HUDEP-2 (cell line): ENCODE results near the gene POLRMT.

ENCODE experiments used
- DNase-seq, 76 experiments: peaks; one replicate each; lab custom pipeline; 2025; ENCODE audit not compliant: unreplicated experiment in 76 of 76; lab: John Stamatoyannopoulos, UW

POLRMT gene

GRCh38 chr19:648904-649801, 15.8 kb upstream of the POLRMT start:
- DNase-seq: no peak

GRCh38 chr19:648305-648704, 15.0 kb upstream of the POLRMT start:
- DNase-seq: no peak

- DNase-seq: no peak
These were observed 14.4 kb upstream of the POLRMT start for GRCh38 chr19:647566-648284.

GRCh38 chr19:646779-647565, 13.6 kb upstream of the POLRMT start:
- no peak for DNase-seq

GRCh38 chr19:645912-646778, 12.8 kb upstream of the POLRMT start:
- DNase-seq: no peak

GRCh38 chr19:644789-645188, 11.5 kb upstream of the POLRMT start:
- DNase-seq: no peak

- no peak for DNase-seq
These were observed 11.0 kb upstream of the POLRMT start for GRCh38 chr19:644363-644762.

- DNase-seq: no peak
These were observed 10.4 kb upstream of the POLRMT start for GRCh38 chr19:643736-644135.

GRCh38 chr19:642767-643727, 9.7 kb upstream of the POLRMT start:
- DNase-seq: no peak

- DNase-seq: no peak
These were observed 8.4 kb upstream of the POLRMT start for GRCh38 chr19:641702-642101.

- no peak for DNase-seq
These were observed 7.4 kb upstream of the POLRMT start for GRCh38 chr19:640606-641189.

GRCh38 chr19:640161-640558, 6.8 kb upstream of the POLRMT start:
- DNase-seq: no peak

GRCh38 chr19:639253-640160, 6.2 kb upstream of the POLRMT start, which contains the start of gene FGF22:
Gene FGF22 (plus strand): TSS chr19:639879. CDS start chr19:639926, 47 bp downstream.
- peak in 70 of 76 experiments; percentile 43 to 99 (median 92) for DNase-seq

GRCh38 chr19:638906-639252, 5.5 kb upstream of the POLRMT start:
- no peak for DNase-seq

GRCh38 chr19:634975-635652, 1.8 kb upstream of the POLRMT start:
- DNase-seq: no peak

GRCh38 chr19:633786-634639, 676 bp upstream of the POLRMT start:
- DNase-seq: peak in 6 of 76 experiments; percentile 16 to 51 (median 31)
